IPS-18c (cell line): ENCODE data around the gene PRDM7.
"Not testable (repeated sequence)": the region's sequence is repeated elsewhere in the genome, so short reads cannot be mapped to it uniquely, and the experiment has no call there.

Experiments
- H3K4me3 ChIP-seq: 2 replicates; pipeline ENCODE4 v1.7.0; 2013; ENCODE audit warnings: low read depth, mild to moderate bottlenecking, low read length, moderate library complexity; ENCODE audit not compliant: insufficient read depth
- H3K9me3 ChIP-seq: one replicate; pipeline ENCODE4 v1.6.1; 2013; ENCODE audit warnings: mild to moderate bottlenecking, low read length, moderate library complexity; ENCODE audit not compliant: control insufficient read depth, insufficient read depth

Gene PRDM7

DNA sequence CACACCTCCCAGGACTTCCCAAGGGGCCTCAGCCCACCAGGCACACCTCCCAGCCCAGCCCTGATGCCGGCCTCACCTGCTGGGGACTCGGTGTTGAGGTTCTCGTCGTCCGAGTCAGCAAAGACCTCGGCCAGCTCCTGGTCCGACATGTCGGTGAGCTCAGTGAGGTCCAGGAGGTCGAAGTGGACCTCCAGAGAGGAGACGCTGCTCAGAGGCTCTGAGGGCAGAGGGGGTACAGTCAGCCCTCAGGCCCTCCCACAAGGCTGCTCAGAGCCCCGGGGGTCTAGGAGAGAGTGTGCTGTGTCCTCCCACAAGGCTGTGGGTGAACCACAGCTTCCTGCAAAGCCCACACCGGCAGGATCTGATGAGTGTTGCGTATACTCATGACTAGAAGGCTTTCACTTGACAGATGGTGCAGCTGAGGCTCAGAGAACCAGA, 68.4 kb downstream of the PRDM7 start:
- H3K9me3 ChIP-seq = no peaks in the 10 kb centered on the region
- no peak overlapping the region for H3K4me3 ChIP-seq

DNA sequence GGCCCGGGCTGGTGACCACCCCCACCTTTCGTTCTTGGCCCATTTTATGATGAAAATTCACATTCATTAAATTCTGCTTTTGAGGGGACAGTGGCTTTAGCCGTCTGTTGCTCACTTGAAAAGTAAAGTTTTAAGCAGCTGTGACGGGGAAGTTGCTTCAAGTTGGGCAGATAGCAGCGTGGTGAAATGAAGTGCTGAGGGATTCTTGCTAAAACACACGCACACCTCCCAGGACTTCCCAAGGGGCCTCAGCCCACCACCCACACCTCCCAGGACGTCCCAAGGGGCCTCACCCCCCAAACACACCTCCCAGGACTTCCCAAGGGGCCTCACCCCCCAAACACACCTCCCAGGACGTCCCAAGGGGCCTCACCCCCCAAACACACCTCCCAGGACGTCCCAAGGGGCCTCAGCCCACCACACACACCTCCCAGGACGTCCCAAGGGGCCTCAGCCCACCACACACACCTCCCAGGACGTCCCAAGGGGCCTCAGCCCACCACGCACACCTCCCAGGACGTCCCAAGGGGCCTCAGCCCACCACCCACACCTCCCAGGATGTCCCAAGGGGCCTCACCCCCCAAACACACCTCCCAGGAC, 69.4 kb downstream of the PRDM7 start:
- H3K4me3 ChIP-seq, H3K9me3 ChIP-seq: not testable (repeated sequence)

DNA sequence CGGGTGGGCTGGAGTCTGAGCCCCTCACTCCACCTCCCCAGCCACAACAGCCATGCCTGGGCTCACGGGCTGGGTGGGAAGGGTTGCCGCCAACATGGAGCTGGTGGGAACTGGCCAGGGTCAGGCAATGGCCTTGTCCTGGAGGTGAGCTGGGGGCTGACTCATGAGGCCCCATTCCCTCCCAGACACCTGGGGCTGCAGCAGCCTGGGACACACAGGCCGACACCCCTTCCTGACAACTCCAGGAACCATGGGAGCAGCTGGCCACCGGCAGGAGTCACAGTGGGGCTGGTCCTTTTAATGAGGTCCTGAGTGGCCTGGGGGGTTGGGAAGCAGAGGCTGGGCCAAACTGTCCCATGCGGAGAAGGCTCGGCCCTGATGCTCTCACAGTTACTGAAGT, 70.1 kb downstream of the PRDM7 start:
- no peaks in the 10 kb centered on the region for H3K9me3 ChIP-seq
- H3K4me3 ChIP-seq = no peak overlapping the region
